ENCODE results near the gene MINAR1. TPM values are rescaled to one million over a fixed set of nuclear protein-coding genes. Genes with fewer than 3 reads are reported as not detected.

MINAR1 gene
- total RNA-seq, 1 donor from 2014 or later, result 1.4 TPM

DNA sequence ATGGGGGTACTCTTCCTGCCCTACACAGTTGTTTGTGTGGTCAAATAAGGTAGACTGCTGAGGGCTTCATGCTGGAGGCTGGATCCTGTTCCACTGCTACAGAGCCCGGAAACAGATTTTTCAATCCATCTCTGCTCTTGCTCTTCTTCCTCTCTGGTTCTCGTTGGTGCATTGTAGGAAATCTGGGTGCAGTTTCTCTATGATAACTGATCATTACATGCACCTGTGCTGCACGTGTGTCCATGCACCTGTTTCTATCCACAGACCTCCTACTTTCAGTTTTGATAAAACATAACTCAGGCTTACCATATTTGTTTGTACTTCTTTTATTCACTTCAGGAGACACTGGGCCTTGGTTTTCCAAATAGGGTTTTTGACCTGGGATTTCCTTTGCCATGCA is 21.3 kb downstream of the MINAR1 start:
- no peak overlapping the region for H3K4me3 ChIP-seq (ENCODE audit: low read depth, low read length)
- no peak for DNase-seq (ENCODE audit: low read depth)
- TF ChIP-seq, protein P1, sequence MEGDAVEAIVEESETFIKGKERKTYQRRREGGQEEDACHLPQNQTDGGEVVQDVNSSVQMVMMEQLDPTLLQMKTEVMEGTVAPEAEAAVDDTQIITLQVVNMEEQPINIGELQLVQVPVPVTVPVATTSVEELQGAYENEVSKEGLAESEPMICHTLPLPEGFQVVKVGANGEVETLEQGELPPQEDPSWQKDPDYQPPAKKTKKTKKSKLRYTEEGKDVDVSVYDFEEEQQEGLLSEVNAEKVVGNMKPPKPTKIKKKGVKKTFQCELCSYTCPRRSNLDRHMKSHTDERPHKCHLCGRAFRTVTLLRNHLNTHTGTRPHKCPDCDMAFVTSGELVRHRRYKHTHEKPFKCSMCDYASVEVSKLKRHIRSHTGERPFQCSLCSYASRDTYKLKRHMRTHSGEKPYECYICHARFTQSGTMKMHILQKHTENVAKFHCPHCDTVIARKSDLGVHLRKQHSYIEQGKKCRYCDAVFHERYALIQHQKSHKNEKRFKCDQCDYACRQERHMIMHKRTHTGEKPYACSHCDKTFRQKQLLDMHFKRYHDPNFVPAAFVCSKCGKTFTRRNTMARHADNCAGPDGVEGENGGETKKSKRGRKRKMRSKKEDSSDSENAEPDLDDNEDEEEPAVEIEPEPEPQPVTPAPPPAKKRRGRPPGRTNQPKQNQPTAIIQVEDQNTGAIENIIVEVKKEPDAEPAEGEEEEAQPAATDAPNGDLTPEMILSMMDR (conservative IDR thresholded peaks at IDR 0.05; ENCODE audit: low read depth, low read length), result no peak

- no peak overlapping the region for H3K4me3 ChIP-seq (ENCODE audit: low read depth, low read length)
- TF ChIP-seq, protein P1 (conservative IDR thresholded peaks at IDR 0.05; ENCODE audit: low read depth, low read length), result no peak
- DNase-seq (ENCODE audit: low read depth), result no peak
Observed at GRCh38 chr15:79454063-79454462, 21.9 kb downstream of the MINAR1 start.

DNA sequence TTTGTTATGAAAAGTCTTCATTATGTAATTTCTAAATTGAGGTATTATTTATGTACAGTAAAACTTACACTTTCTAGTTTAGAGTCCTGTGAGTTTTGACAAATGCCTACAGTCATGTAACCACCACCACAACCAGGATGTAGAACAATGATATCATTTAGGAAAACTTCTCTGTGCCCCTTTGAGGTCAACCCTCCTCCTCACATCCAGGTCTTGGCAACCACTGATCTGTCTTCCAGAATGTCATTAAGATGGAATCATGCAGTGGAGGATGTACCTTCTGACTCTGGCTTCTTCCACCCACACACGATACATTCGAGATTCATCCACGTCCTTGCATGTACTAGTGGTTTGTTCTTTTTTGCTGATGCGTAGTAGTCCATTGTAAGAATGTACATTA is 23.2 kb downstream of the MINAR1 start:
- no peak overlapping the region for H3K4me3 ChIP-seq (ENCODE audit: low read depth, low read length)
- no peak for DNase-seq (ENCODE audit: low read depth)
- TF ChIP-seq, protein P1 (conservative IDR thresholded peaks at IDR 0.05; ENCODE audit: low read depth, low read length), result no peak

DNA sequence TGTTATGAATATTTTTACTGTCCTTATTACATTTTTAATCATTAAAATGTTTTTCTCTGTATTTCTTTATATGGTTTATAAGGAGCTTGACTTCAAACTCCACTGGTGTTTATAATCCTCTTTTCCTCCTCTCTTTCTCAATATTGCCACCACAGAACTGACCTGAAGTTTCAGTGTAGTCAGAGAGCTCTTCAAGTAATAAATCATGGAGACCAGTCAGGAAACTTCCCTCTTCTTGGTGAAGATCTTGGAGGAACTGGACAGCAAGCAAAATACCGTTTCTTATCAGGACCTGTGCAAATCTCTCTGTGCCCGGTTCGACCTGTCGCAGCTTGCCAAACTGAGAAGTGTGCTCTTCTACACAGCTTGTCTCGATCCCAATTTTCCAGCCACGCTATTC is 23.8 kb downstream of the MINAR1 start:
- DNase-seq (ENCODE audit: low read depth), result no peak
- no peak overlapping the region for H3K4me3 ChIP-seq (ENCODE audit: low read depth, low read length)
- TF ChIP-seq, protein P1 (conservative IDR thresholded peaks at IDR 0.05; ENCODE audit: low read depth, low read length), result no peak

DNA sequence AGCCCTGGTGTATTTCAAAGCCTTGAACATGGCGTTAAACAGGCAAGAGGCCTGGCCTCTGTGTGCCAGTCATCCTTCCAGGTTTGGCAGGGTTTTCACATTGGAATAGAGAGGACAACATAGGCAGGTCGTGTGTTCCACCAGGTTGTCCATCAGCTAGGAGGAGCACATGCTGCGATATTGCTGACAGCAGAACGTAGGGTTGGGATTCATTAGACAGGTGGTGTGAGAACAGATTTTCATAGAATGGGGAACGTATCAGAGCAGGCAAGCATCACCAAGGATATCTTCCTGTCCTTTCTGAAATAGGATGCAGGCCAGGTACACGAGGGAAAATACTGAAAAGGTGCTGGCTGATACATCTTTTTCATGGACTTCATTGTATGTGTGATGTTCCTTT is 26.4 kb downstream of the MINAR1 start:
- TF ChIP-seq, protein P1 (conservative IDR thresholded peaks at IDR 0.05; ENCODE audit: low read depth, low read length), result no peak
- no peak overlapping the region for H3K4me3 ChIP-seq (ENCODE audit: low read depth, low read length)
- DNase-seq (ENCODE audit: low read depth), result no peak

DNA sequence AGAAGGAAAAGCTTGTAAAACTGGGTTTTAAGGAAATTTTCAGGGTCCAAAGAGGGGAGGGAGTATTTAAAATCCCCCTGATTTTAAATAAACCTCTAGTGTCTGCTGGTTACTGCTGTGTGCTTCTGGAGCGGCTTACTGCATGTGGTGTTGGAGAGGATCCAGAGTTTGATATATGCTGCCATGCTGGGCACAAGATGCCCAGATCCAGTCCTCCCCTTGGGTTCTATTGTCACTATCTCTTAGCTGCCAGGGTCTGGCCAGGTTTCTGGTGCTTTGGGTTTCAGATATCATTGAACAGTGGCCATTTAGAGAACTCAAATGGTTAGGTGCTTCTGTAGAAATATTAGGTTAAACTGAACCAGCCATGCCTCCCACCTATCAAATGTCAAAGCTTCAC is 27.5 kb downstream of the MINAR1 start:
- no peak for DNase-seq (ENCODE audit: low read depth)
- TF ChIP-seq, protein P1 (conservative IDR thresholded peaks at IDR 0.05; ENCODE audit: low read depth, low read length), result no peak
- H3K4me3 ChIP-seq (ENCODE audit: low read depth, low read length), result no peak overlapping the region

GRCh38 chr15:79463043-79463780 is 31.1 kb downstream of the MINAR1 start:
- TF ChIP-seq, protein P1 (conservative IDR thresholded peaks at IDR 0.05; ENCODE audit: low read depth, low read length), result no peak
- no peak overlapping the region for H3K4me3 ChIP-seq (ENCODE audit: low read depth, low read length)
- no peak for DNase-seq (ENCODE audit: low read depth)
